Measurements from ENCODE around the gene PRCD.

DNA sequence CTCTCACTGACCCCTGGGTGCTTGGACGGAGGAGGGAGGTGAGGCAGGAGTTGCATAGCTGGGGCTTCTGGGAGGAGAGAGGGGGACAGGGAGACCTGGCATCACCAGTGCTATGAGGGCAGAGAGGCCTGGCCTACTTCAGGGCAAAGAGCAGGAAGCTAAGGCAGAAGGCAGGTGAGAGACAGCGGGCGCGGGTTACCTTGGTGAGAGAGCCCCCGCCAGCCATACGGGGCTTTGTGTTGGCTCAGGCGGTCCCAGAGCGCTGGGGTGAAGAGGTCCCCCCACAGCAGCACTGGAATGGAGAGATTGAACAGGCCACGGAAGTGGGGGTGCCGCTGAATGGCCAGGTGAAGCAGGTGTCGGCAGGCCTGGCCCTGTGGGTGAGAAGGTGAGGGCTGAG is 34.3 kb downstream of the PRCD start:
- TF ChIP-seq POLR2AphosphoS5 (IDR thresholded peaks at IDR 0.05) (no peak), EP300 (conservative IDR thresholded peaks at IDR 0.05; ENCODE audit: poor library complexity, severe bottlenecking) (no peak), EZH2 (IDR thresholded peaks at IDR 0.05; ENCODE audit: borderline replicate concordance, insufficient read depth, low read length, poor library complexity, severe bottlenecking) (no peak)
- TF ChIP-seq, protein P1, sequence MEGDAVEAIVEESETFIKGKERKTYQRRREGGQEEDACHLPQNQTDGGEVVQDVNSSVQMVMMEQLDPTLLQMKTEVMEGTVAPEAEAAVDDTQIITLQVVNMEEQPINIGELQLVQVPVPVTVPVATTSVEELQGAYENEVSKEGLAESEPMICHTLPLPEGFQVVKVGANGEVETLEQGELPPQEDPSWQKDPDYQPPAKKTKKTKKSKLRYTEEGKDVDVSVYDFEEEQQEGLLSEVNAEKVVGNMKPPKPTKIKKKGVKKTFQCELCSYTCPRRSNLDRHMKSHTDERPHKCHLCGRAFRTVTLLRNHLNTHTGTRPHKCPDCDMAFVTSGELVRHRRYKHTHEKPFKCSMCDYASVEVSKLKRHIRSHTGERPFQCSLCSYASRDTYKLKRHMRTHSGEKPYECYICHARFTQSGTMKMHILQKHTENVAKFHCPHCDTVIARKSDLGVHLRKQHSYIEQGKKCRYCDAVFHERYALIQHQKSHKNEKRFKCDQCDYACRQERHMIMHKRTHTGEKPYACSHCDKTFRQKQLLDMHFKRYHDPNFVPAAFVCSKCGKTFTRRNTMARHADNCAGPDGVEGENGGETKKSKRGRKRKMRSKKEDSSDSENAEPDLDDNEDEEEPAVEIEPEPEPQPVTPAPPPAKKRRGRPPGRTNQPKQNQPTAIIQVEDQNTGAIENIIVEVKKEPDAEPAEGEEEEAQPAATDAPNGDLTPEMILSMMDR (IDR thresholded peaks at IDR 0.05; ENCODE audit: poor library complexity, severe bottlenecking), result no peak
